GM23338 (cell line): Measurements from ENCODE around the gene IQGAP1. TPM values are rescaled to one million over a fixed set of nuclear protein-coding genes. Genes with fewer than 3 reads are reported as not detected.

Experiments used
- ATAC-seq: fragments of 200-7000 bp; cut with Tn5 transposase; 3 replicates; pipeline ENCODE4 v1.9.1; 2020
- DNase-seq: peaks from one replicate; pipeline ENCODE4 v3.0.0-alpha.2; 2015; ENCODE audit warnings: low spot score
- H2AFZ ChIP-seq: fragments of 200-600 bp; sonication (generic); 2 replicates; pipeline ENCODE4 v1.8.0; 2016; ENCODE audit warnings: antibody characterized with exemption, mild to moderate bottlenecking, moderate library complexity
- H3F3A ChIP-seq: fragments of 200-600 bp; sonication (generic); replicated peaks from 2 replicates; pipeline ENCODE4 v1.8.0; 2017; ENCODE audit warnings: antibody characterized with exemption, mixed run types, low read depth
- H3K27ac ChIP-seq: fragments of 200-600 bp; sonication (generic); 2 replicates; pipeline ENCODE4 v1.6.1; 2016; ENCODE audit warnings: low read depth
- H3K27me3 ChIP-seq: fragments of 200-600 bp; sonication (generic); 2 replicates; pipeline ENCODE4 v1.8.0; 2016; ENCODE audit warnings: mild to moderate bottlenecking, mixed run types, moderate library complexity; ENCODE audit not compliant: insufficient read depth
- H3K36me3 ChIP-seq: fragments of 200-600 bp; sonication (generic); 2 replicates; pipeline ENCODE4 v1.8.0; 2016; ENCODE audit warnings: mild to moderate bottlenecking; ENCODE audit not compliant: insufficient read depth
- H3K4me1 ChIP-seq: fragments of 200-600 bp; sonication (generic); 2 replicates; pipeline ENCODE4 v1.8.0; 2016; ENCODE audit warnings: mild to moderate bottlenecking, moderate library complexity; ENCODE audit not compliant: insufficient read depth
- H3K4me2 ChIP-seq: fragments of 200-600 bp; sonication (generic); 2 replicates; pipeline ENCODE4 v1.7.1; 2017; ENCODE audit warnings: mixed run types
- H3K4me3 ChIP-seq: fragments of 200-600 bp; sonication (generic); 2 replicates; pipeline ENCODE4 v1.6.1; 2016; ENCODE audit warnings: mixed run types
- H3K79me2 ChIP-seq: fragments of 200-600 bp; sonication (generic); replicated peaks from 2 replicates; pipeline ENCODE4 v1.8.0; 2017; ENCODE audit warnings: mild to moderate bottlenecking; ENCODE audit not compliant: insufficient read depth
- H3K9me2 ChIP-seq: fragments of 200-600 bp; sonication (generic); 2 replicates; pipeline ENCODE4 v1.8.0; 2017; ENCODE audit not compliant: insufficient read depth
- H4K20me1 ChIP-seq: fragments of 200-600 bp; sonication (generic); replicated peaks from 2 replicates; pipeline ENCODE4 v1.8.0; 2017; ENCODE audit warnings: mild to moderate bottlenecking; ENCODE audit not compliant: insufficient read depth
- H3K27ac Mint-ChIP-seq: 2 replicates; pipeline ENCODE4 v1.8.0; 2020; ENCODE audit warnings: inconsistent platforms, mild to moderate bottlenecking, moderate library complexity, mixed read lengths
- H3K27me3 Mint-ChIP-seq: 3 replicates; pipeline ENCODE4 v1.8.0; 2022; ENCODE audit warnings: low read depth, mild to moderate bottlenecking, moderate library complexity, mixed read lengths, inconsistent platforms; ENCODE audit not compliant: insufficient read depth, poor library complexity
- H3K36me3 Mint-ChIP-seq: 3 replicates; pipeline ENCODE4 v1.8.0; 2021; ENCODE audit warnings: low read depth, mild to moderate bottlenecking, inconsistent platforms, moderate library complexity, mixed read lengths
- H3K4me1 Mint-ChIP-seq: 3 replicates; pipeline ENCODE4 v1.8.0; 2020; ENCODE audit warnings: mild to moderate bottlenecking, inconsistent platforms, mixed read lengths
- H3K4me3 Mint-ChIP-seq: 3 replicates; pipeline ENCODE4 v1.8.0; 2021; ENCODE audit warnings: moderate library complexity, mild to moderate bottlenecking, inconsistent platforms, mixed read lengths
- H3K9me3 Mint-ChIP-seq: 3 replicates; pipeline ENCODE4 v1.8.0; 2020; ENCODE audit warnings: moderate library complexity, mild to moderate bottlenecking, inconsistent platforms, mixed read lengths
- CREB1 ChIP-seq: fragments of 250-450 bp; sonication (Bioruptor Pico); IDR thresholded peaks from 2 replicates; pipeline ENCODE4 v1.5.0; 2020; ENCODE audit warnings: low read depth, mild to moderate bottlenecking, moderate library complexity
- CTCF ChIP-seq, 2 experiments: fragments of 200-600 bp in 1 of 2; sonication (generic) in 1 of 2; conservative IDR thresholded peaks; 2 replicates each; pipeline versions ENCODE4 v1.5.1 to v1.6.1; 2016 to 2017; ENCODE audit warnings: antibody characterized with exemption in 2 of 2, low read depth in 2 of 2, mild to moderate bottlenecking in 2 of 2, moderate library complexity in 1 of 2
- ETS1 ChIP-seq: IDR thresholded peaks from 2 replicates; pipeline ENCODE4 v1.6.1; 2016; ENCODE audit warnings: antibody characterized with exemption
- POLR2AphosphoS5 ChIP-seq: IDR thresholded peaks from 2 replicates; pipeline ENCODE4 v1.6.1; 2016; ENCODE audit warnings: antibody characterized with exemption, low read depth
- STAT1 ChIP-seq: IDR thresholded peaks from one replicate; pipeline ENCODE4 v1.6.1; 2016; ENCODE audit warnings: antibody characterized with exemption; ENCODE audit not compliant: unreplicated experiment
- ZNF114 ChIP-seq: fragments of 250-450 bp; sonication (Bioruptor Pico); IDR thresholded peaks from 2 replicates; pipeline ENCODE4 v1.5.0; 2020; ENCODE audit warnings: mild to moderate bottlenecking, moderate library complexity
- ZNF331 ChIP-seq: fragments of 250-450 bp; sonication (Bioruptor Pico); IDR thresholded peaks from 2 replicates; pipeline ENCODE4 v1.5.0; 2020; ENCODE audit warnings: low read depth, mild to moderate bottlenecking, moderate library complexity
- polyA plus RNA-seq: library from polyadenylated mRNA; unstranded; fragments of >200 nt; fragmentation: Nextera tagmentation; extraction: Ambion mirVana; gene quantifications from 2 replicates; pipeline ENCODE4 v1.2.1, GENCODE V29; 2016
- total RNA-seq: library from RNA; depleted of rRNA; stranded (reverse); fragments of >200 nt; shearing (Covaris generic); gene quantifications from 2 replicates; pipeline ENCODE4 v1.2.3, GENCODE V29; 2014

The IQGAP1 gene
- total and polyA plus RNA-seq, 2 experiments from 2014 or later = 92.7 to 159 TPM

- TF ChIP-seq CTCF (conservative IDR thresholded peaks at IDR 0.05; ENCODE audit: low read depth in 2 of 2) (peak in 1 of 2 experiments; percentile 25; a peak in 3 of 4 replicates), ZNF331 (CRISPR knock-in tag) (no peak)
Observed at GRCh38 chr15:90349821-90350220, 38.2 kb upstream of the IQGAP1 start (continued).

GRCh38 chr15:90351479-90352106 lies 36.4 kb upstream of the IQGAP1 start:
- Histone ChIP-seq H3K27me3 (no peaks in the 10 kb centered on the region), H4K20me1 (no peaks in the 10 kb centered on the region), H3K9me2 (no peaks in the 10 kb centered on the region), H3F3A (no peaks in the 10 kb centered on the region), H3K4me1 (no peaks in the 10 kb centered on the region), H3K27ac (no peak overlapping the region), H3K4me2 (peak overlapping the region; percentile 85), H3K36me3 (no peaks in the 10 kb centered on the region), H2AFZ (peak overlapping the region; percentile 94), H3K4me3 (peak overlapping the region; percentile 74), H3K79me2 (no peaks in the 10 kb centered on the region)
- Mint-ChIP-seq H3K36me3 (no peaks in the 10 kb centered on the region), H3K27ac (no peak overlapping the region), H3K9me3 (no peaks in the 10 kb centered on the region), H3K27me3 (peaks cover 15% of the 10 kb centered on the region), H3K4me1 (peaks cover 3% of the 10 kb centered on the region; the same call in 1 of the 3 replicates), H3K4me3 (peak overlapping the region; percentile 91)
- ATAC-seq = peak; percentile 74
- peak; percentile 69 for DNase-seq
- TF ChIP-seq STAT1 (no peak), ZNF114 (CRISPR knock-in tag) (no peak), CTCF (conservative IDR thresholded peaks at IDR 0.05; ENCODE audit: low read depth in 2 of 2) (0 out of 4 replicates have a peak, but pooled peaks of 1 of the 2 experiments have one; percentile 10)

- peak within 1 kb of the TSS; percentile 74 for H3K4me3 ChIP-seq
- no peaks in the 10 kb centered on the region for H3K79me2 ChIP-seq
- H3K27ac ChIP-seq = no peak within 1 kb of the TSS
- DNase-seq (peak; percentile 99), ATAC-seq (peak; percentile 97)
- no peak within 1 kb of the TSS for H3K27ac Mint-ChIP-seq
- no peaks in the 10 kb centered on the region for H3K9me2 ChIP-seq
- peaks cover 15% of the 10 kb centered on the region for H3K27me3 Mint-ChIP-seq
- H3F3A ChIP-seq = no peaks in the 10 kb centered on the region
- H3K4me1 ChIP-seq = no peaks in the 10 kb centered on the region
- no peaks in the 10 kb centered on the region for H3K36me3 Mint-ChIP-seq
- peaks cover 3% of the 10 kb centered on the region; the same call in 1 of the 3 replicates for H3K4me1 Mint-ChIP-seq
- peak within 1 kb of the TSS; percentile 93 for H3K4me2 ChIP-seq
- H3K36me3 ChIP-seq = no peaks in the 10 kb centered on the region
- H3K27me3 ChIP-seq = no peaks in the 10 kb centered on the region
- no peak for TF ChIP-seq ZNF114 (CRISPR knock-in tag)
- TF ChIP-seq POLR2AphosphoS5 = peak; percentile 37
- 0 out of 2 replicates have a peak, but pooled peaks have one; percentile 33 for TF ChIP-seq CREB1 (CRISPR knock-in tag)
- peak; percentile 83 for TF ChIP-seq ETS1
- peak within 1 kb of the TSS; percentile 91 for H3K4me3 Mint-ChIP-seq
- peak within 1 kb of the TSS; percentile 97 for H2AFZ ChIP-seq
- no peaks in the 10 kb centered on the region for H4K20me1 ChIP-seq
- H3K9me3 Mint-ChIP-seq = no peaks in the 10 kb centered on the region
Observed at GRCh38 chr15:90352107-90352893, 35.7 kb upstream of the IQGAP1 start, which contains the start of gene ZNF774. TSS of gene ZNF774 (plus strand) at chr15:90352284. CDS start at chr15:90354661, 2,377 bp downstream.
